Naive thymus-derived CD8-positive, alpha-beta T cell (primary cell): ENCODE results near the gene ALG12. TPM values are rescaled to one million over a fixed set of nuclear protein-coding genes. Genes with fewer than 3 reads are reported as not detected.

ENCODE experiments used
- ATAC-seq, 2 donors: fragments of 150-1000 bp; cut with Tn5 transposase in 1 of 2; sonication (Bioruptor Pico), chemical (Tn5 transposase) in 1 of 2; 1 replicate in 1 of 2; 2 replicates in 1 of 2; pipeline ENCODE4 v1.10.0; 2021; ENCODE audit warnings: mild to moderate bottlenecking in 2 of 2, moderate library complexity in 2 of 2
- POLR2A ChIA-PET: fragments of 350-600 bp; sonication (Branson Sonifier 250); formaldehyde crosslinking; loops from one replicate; lab custom pipeline; 2021; ENCODE audit warnings: antibody characterized with exemption; lab: Charles Lee
- DNase-seq, 10 donors: peaks; one replicate each; pipeline versions ENCODE4 v3.0.0 to v3.0.0-alpha.2; 2020 to 2022
- H3K27ac Mint-ChIP-seq, 10 donors: one replicate each; pipeline ENCODE4 v1.8.0; 2020 to 2022; ENCODE audit warnings: mild to moderate bottlenecking in 10 of 10, mixed read lengths in 10 of 10, moderate library complexity in 4 of 10, inconsistent platforms in 1 of 10
- H3K27me3 Mint-ChIP-seq, 5 donors: one replicate each; pipeline ENCODE4 v1.8.0; 2021 to 2022; ENCODE audit warnings: mixed read lengths in 5 of 5
- H3K36me3 Mint-ChIP-seq, 3 donors: one replicate each; pipeline ENCODE4 v1.8.0; 2020 to 2022; ENCODE audit warnings: mixed read lengths in 3 of 3, mild to moderate bottlenecking in 2 of 3, inconsistent platforms in 1 of 3
- H3K4me1 Mint-ChIP-seq, 4 donors: one replicate each; pipeline ENCODE4 v1.8.0; 2021 to 2022; ENCODE audit warnings: mixed read lengths in 4 of 4
- H3K4me3 Mint-ChIP-seq, 10 donors: one replicate each; pipeline ENCODE4 v1.8.0; 2020 to 2022; ENCODE audit warnings: mild to moderate bottlenecking in 10 of 10, mixed read lengths in 10 of 10, moderate library complexity in 6 of 10, inconsistent platforms in 1 of 10
- H3K9me3 Mint-ChIP-seq, 9 donors: one replicate each; pipeline ENCODE4 v1.8.0; 2020 to 2022; ENCODE audit warnings: mixed read lengths in 9 of 9, mild to moderate bottlenecking in 3 of 9, inconsistent platforms in 1 of 9, moderate library complexity in 1 of 9
- polyA plus RNA-seq, 3 donors: library from polyadenylated mRNA; unstranded; fragments of 300-500 nt; fragmentation: Illumina TruSeq; gene quantifications; one replicate each; pipeline ENCODE4 v1.2.3, GENCODE V29; 2021
- total RNA-seq, 8 experiments: library from RNA in 2 of 8; stranded (reverse) in 2 of 8; gene quantifications; one replicate each; pipeline ENCODE4 v1.2.3 and lab custom pipeline; 2021 to 2026

The ALG12 gene
- total and polyA plus RNA-seq, 5 experiments from 2014 or later: 10.8 to 23.6 (median 17.0) TPM

DNA sequence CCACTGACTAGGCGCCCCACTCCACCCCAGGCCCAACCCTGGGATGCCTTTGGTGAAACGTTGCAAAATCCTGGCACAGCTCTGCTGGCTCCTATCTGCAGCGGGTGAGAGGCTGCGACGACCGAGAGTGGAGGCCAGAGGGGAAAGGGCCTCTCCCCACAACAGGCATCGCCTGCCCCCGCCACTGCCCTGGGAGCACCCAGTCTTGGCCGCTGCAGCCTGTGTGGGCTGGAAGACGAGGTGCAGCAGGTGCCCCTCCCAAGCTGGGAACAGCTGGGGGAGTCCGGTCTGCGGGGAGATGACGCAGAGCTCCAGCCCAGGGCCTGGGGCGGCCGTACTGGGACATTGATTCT lies 38.2 kb upstream of the ALG12 start:
- Mint-ChIP-seq H3K36me3 (no peaks in the 10 kb centered on the region), H3K9me3 (no peaks in the 10 kb centered on the region), H3K4me1 (peaks cover 1 to 11% (median 6%) of the 10 kb centered on the region in 4 donors), H3K27ac (peak overlapping the region in 1 of 10 donors; percentile 13), H3K27me3 (no peaks in the 10 kb centered on the region), H3K4me3 (no peak overlapping the region)
- DNase-seq: peak in 1 of 10 donors; percentile 3
- no peak for ATAC-seq
- POLR2A ChIA-PET: interaction anchor here (0.5 to 2.8 kb wide), 4 partner anchors 10 to 23 kb away, joined by 3 to 15 read pairs (median 6); no protein-coding TSS in a partner anchor

DNA sequence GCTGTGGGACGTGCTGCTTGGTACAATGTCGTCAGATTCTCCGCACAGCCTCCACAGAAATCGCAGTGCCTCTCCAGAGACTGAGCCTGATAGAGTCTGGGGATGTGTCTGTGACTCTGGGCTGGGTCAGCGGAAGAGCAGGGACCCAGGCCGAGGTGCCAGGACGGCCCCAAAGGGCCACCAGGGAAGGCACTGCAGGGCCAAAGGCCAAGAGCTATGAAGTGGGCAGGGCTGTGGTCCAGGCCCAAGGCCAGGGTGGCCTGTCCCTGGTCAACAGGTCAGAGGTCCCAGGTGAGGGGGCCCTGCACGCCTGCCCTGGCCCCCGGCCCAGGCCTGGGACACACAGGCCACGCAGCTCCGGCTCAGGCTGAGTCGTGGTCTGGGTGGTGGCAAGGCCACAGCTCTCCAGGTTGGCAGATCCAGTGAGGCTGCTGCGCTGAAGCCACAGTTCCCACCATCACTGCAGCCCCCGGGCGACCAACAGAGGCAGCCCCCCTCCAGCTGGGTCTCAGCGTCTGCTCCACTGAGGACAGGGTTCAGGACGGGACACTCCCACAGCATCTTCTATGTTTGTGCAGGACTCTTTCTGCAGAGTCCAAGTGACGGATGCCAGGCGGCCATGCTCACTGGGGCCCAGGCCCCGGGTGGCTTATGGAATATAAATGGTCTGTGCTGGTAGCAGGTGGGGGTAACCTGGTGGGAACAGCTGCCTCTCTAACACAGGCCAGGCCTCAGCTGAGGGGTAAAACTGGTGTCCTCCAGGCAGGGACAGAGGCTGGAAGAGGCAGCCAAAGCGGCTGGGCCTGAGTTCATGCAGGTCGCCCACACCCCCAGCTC lies 37.6 kb upstream of the ALG12 start:
- H3K4me3 Mint-ChIP-seq: no peak overlapping the region
- no peaks in the 10 kb centered on the region for H3K36me3 Mint-ChIP-seq
- DNase-seq (peak in 1 of 10 donors; percentile 2), ATAC-seq (no peak)
- peak overlapping the region in 2 of 10 donors; percentile 13 to 43 for H3K27ac Mint-ChIP-seq
- H3K4me1 Mint-ChIP-seq: peaks cover 1 to 11% (median 6%) of the 10 kb centered on the region in 4 donors
- H3K27me3 Mint-ChIP-seq: no peaks in the 10 kb centered on the region
- POLR2A ChIA-PET: interaction anchor here (0.5 to 2.8 kb wide), 5 partner anchors 7 to 22 kb away, joined by 3 to 15 read pairs (median 6); no protein-coding TSS in a partner anchor
- H3K9me3 Mint-ChIP-seq: no peaks in the 10 kb centered on the region

DNA sequence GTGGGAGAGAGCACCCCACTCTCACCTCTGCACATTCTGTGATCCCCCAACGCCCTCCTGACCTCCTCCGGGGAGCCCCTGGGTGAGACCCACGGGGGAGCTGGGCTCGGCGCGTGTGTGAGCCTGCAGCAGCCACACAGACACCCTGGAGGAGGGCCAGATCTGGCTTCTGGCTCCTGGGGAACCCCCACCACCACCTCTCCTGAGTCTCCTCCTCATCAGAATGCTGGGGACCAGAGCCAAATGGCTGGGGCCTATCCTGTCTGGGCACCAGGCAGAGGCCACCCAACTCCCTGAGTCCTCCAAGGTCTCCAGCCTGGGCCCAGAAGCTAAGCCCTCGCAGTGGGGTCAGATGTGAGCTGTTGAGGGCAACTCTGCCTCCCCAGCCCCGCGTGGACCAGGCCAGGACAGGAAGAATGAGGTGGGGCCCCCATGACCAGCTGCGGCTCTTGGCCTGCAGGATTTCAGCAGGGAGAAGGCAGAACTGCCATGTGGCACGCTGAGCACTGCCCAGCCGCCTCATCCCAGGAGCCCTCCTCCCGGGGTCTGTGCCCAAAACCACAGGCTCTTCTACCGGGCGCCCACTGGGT lies 36.8 kb upstream of the ALG12 start:
- H3K9me3 Mint-ChIP-seq: no peaks in the 10 kb centered on the region
- H3K4me3 Mint-ChIP-seq: no peak overlapping the region
- no peak for ATAC-seq
- H3K4me1 Mint-ChIP-seq: peaks cover 1 to 11% (median 6%) of the 10 kb centered on the region in 4 donors
- DNase-seq: peak in 1 of 10 donors; percentile 4
- H3K36me3 Mint-ChIP-seq: no peaks in the 10 kb centered on the region
- no peaks in the 10 kb centered on the region for H3K27me3 Mint-ChIP-seq
- H3K27ac Mint-ChIP-seq: peak overlapping the region in 2 of 10 donors; percentile 29 to 33
- POLR2A ChIA-PET: interaction anchor here (1.3 to 2.8 kb wide), 4 partner anchors 8 to 18 kb away, joined by 3 to 15 read pairs (median 8); no protein-coding TSS in a partner anchor

DNA sequence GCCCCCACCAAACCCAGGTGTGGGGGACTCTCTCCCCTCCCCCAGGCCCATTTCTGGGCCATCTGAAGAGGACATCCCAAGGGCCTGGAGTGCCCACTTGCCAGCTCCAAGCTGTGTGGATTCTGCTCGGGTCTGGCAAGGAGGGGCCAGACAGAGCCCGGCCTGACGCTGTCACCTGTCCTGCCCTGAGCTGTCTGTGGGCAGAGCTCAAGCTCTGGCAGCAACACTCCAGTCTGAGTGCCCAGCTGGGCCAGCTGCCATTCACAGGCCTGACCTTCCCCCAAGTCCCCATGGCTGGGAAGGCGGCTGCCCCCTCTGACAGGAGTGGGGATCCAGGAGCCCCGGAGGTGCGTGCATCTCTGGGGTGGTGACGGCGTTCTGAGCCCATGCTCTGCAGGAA lies 36.1 kb upstream of the ALG12 start:
- no peak overlapping the region for H3K27ac Mint-ChIP-seq
- DNase-seq: no peak
- no peaks in the 10 kb centered on the region for H3K9me3 Mint-ChIP-seq
- ATAC-seq: no peak
- POLR2A ChIA-PET: interaction anchor here (0.6 to 2.8 kb wide), 4 partner anchors 8 to 18 kb away, joined by 3 to 15 read pairs (median 4); no protein-coding TSS in a partner anchor
- H3K4me1 Mint-ChIP-seq: peaks cover 0 to 6% (median 2%) of the 10 kb centered on the region in 4 donors
- H3K27me3 Mint-ChIP-seq: no peaks in the 10 kb centered on the region
- H3K4me3 Mint-ChIP-seq: no peak overlapping the region
- no peaks in the 10 kb centered on the region for H3K36me3 Mint-ChIP-seq

DNA sequence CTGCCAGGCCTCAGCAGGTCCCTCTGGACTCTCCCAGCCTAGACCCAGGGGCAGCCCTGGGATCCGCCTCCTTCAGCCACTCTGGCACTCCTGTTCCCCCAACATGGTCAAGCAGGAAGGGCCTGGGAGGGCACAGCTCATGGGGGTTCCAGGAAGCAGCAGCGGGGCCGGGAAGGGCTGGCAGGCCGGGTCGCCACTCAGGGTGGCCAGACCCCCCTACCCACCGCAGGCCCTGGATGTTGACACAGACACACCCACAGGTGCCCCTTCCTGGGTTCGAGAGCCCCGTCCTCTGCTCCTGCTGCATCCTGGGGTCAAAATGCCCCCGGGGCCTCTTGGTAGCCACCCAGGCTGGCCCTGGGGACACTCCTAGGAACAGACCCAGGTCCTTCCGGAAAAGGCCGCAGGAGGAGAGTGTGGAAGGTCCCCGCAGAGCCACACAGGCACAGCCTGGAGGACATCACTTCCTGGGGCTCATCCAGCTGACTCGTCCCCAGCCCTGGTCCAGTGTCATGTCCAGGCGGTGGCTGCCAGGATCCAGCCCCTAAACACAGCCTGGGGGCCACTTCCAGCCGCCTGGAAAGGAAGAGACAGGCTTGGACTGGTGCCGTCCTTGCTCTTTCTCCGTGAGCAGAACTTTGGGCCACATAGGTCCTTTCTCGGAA lies 35.6 kb upstream of the ALG12 start:
- Mint-ChIP-seq H3K4me3 (no peak overlapping the region), H3K4me1 (peaks cover 0 to 3% (median under 1%) of the 10 kb centered on the region in 4 donors), H3K36me3 (no peaks in the 10 kb centered on the region), H3K27me3 (no peaks in the 10 kb centered on the region), H3K9me3 (no peaks in the 10 kb centered on the region), H3K27ac (no peak overlapping the region)
- no peak for ATAC-seq
- POLR2A ChIA-PET: interaction anchor here (0.6 to 2.2 kb wide), 3 partner anchors 9 to 18 kb away, joined by 3 to 6 read pairs (median 3); no protein-coding TSS in a partner anchor
- DNase-seq: no peak

DNA sequence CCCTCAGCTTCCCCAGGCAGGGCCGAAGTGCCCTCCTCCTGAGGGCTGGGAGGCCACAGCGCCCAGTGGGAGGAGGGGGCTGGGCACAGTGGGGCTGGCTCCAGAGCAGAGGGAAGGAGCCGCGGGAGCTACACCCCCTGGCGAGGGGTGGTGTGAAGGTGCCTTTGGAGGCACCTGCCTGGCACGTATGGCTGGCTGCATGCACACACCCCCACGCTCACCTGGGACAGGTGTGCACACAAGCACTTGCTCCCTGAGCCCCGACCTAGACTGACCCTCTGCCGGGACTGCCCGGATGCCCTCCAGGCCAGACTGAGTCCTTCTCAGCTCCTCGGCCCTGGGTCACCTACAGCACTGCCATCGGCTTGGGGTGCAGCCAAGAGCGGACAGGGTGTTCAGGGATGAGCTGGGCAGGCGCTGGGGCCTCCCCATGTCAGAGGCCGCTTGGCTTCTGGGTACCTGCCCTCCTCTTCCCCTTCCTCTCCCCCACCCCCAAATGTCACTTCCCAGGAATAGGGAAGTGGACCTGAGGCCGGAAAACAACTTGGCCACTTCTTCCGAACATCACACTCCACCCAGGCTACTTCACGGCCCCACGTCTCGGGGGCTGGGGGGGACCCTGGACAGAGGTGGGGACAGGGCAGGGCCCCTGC lies 34.9 kb upstream of the ALG12 start:
- H3K4me1 Mint-ChIP-seq: peaks cover 0 to 2% (median 0%) of the 10 kb centered on the region in 4 donors
- ATAC-seq (no peak), DNase-seq (no peak)

DNA sequence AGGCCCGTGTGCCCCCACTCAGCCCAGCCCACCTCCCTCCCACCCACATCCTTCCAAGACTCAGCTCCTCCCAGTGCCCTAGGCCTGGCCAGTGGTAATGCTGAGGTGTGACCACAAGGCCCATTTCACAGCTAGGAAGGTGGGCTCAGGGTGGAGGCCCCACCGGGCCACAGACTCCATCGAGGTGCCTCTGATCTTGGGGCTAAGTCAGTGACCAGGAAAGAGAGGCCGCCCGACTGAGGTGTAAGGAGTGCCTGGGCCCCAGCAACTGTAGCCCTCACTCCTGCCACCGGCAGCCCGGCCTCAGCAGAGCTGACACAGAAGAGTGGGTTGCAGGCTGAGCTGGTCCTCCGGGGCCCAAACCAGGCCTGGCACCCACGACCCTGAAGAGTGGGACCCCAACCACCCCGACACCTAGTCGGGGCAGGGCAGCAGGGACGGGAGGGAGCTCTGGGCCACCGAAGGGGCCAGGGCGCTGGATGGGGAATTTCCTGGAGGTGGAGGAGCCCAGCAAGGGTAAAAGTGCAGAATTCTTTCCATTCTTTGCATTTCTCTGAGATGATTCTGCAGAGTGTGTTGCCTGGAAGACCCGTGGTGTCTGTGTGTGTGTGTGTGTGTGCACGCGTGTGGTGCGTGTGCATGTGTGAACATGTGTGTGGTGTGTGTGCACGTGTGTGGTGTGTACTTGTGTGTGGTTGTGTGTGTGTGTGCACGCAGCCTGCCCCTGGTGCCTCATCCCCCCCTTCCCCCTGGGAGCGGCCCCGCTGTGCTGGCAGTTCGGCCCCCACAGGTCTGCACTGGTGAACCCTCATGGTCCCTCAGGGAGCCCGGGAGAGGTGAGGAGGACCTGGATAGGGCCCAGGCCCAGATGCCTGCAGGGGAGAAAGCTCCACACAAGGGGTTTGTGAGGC lies 34.0 kb upstream of the ALG12 start:
- H3K4me3 Mint-ChIP-seq: no peak overlapping the region
- no peak for DNase-seq
- no peaks in the 10 kb centered on the region for H3K4me1 Mint-ChIP-seq
- POLR2A ChIA-PET: interaction anchor here (0.8 to 0.9 kb wide), 3 partner anchors 9 to 16 kb away, joined by 3 to 5 read pairs (median 4); partner anchors contain the start of gene PIM3
- H3K36me3 Mint-ChIP-seq: no peaks in the 10 kb centered on the region
- ATAC-seq: no peak
- no peak overlapping the region for H3K27ac Mint-ChIP-seq
- no peaks in the 10 kb centered on the region for H3K27me3 Mint-ChIP-seq
- H3K9me3 Mint-ChIP-seq: no peaks in the 10 kb centered on the region

More for the DNA sequence above, 34.9 kb upstream of the ALG12 start:
- no peaks in the 10 kb centered on the region for H3K36me3 Mint-ChIP-seq
- no peak overlapping the region for H3K27ac Mint-ChIP-seq
- no peaks in the 10 kb centered on the region for H3K9me3 Mint-ChIP-seq
- POLR2A ChIA-PET: interaction anchor here (0.8 to 2.2 kb wide), 2 partner anchors 8 to 10 kb away, joined by 5 to 6 read pairs; partner anchors contain the start of gene PIM3
- no peaks in the 10 kb centered on the region for H3K27me3 Mint-ChIP-seq
- H3K4me3 Mint-ChIP-seq: no peak overlapping the region

DNA sequence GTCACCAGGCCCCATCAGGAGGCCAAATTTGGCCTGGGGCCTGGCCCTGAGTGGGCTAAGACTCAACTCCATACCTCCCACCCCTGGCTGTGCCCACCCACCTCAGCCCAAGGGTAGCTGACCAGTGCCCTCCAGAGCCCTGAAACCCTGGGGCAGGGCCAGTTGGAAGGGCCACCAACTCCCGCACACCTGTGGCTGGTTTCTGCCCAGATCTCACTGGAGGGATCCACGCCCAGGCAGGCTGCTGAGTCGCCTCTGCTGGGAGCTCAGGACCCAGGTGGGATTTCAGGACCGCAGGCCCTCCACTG lies 33.4 kb upstream of the ALG12 start:
- no peak overlapping the region for H3K27ac Mint-ChIP-seq
- H3K4me3 Mint-ChIP-seq: no peak overlapping the region
- ATAC-seq: no peak
- DNase-seq: no peak
- no peaks in the 10 kb centered on the region for H3K36me3 Mint-ChIP-seq
- H3K9me3 Mint-ChIP-seq: no peaks in the 10 kb centered on the region
- H3K27me3 Mint-ChIP-seq: no peaks in the 10 kb centered on the region
- POLR2A ChIA-PET: interaction anchor here (0.9 kb wide), 1 partner anchor 15 kb away, joined by 3 read pairs; no protein-coding TSS in a partner anchor
- peaks cover 0 to 3% (median 1%) of the 10 kb centered on the region in 4 donors for H3K4me1 Mint-ChIP-seq

DNA sequence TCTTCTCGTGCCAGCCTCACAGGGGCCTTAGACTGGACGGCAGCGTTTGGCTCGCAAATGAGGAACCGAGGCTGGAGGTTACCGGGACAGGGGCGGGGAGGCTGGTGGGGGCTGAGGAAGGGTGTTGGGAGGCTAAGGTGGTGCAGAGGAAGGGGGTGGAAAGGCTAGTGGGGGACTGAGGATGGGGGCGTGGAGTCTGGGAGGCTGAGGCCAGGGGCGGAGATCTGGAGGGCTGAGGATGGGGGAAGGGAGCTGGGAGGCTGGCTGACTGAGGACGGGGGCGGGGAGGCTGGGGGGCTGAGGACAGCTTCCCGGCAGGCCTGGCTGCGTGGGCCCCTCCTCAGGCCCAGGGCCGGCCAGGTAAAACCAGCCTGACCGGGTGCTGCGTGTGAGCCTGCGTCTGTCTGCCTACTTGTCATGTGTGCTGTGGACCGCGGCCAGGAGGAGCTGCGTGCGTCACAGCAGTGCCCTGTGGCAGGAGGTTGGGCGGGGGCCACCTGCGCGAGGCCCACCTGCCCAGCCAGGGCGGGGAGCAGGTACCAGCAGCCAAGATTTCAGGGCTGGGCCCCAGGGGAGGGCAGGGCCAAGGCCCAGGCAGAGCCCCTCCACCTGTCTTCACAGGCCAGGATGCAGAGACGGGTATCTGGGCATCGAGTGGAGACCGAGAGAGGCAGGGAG lies 32.9 kb upstream of the ALG12 start:
- H3K9me3 Mint-ChIP-seq: no peaks in the 10 kb centered on the region
- no peak for ATAC-seq
- POLR2A ChIA-PET: interaction anchor here (3.7 kb wide), 1 partner anchor 10 kb away, joined by 26 read pairs; the partner anchor contains the start of gene PIM3
- no peak overlapping the region for H3K4me3 Mint-ChIP-seq
- no peaks in the 10 kb centered on the region for H3K36me3 Mint-ChIP-seq
- no peak overlapping the region for H3K27ac Mint-ChIP-seq
- DNase-seq: no peak
- H3K27me3 Mint-ChIP-seq: no peaks in the 10 kb centered on the region
- H3K4me1 Mint-ChIP-seq: peaks cover 0 to 8% (median 6%) of the 10 kb centered on the region in 4 donors

DNA sequence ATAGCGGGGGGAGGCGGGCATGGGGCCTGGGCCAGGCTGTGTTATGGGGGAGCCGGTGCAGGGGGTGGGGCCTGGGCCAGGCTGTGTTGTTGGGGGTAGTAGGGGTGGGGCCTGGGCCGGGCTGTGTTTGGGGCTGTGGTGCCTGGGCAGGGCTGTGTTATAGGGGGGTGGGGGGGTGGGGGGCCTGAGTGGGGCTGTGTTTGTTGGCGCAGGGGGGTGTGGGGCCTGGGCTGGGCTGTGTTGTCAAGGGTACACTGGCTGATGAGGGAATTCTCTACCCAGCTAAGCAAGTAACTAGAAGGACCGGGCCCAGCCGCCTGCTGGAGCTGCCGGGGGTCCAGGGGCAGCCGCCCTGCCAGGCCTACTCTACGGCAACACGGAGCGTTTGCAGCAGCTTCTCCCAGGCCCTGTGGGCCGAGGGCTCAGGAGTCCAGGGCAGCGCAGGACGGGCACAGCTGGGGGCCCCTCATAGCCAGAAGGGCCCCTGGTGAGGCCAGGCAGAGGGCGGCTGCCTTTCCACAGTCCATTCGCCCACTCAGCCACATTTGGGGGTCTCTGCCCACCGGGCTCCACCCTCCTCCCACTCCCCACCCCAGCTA lies 32.3 kb upstream of the ALG12 start:
- H3K36me3 Mint-ChIP-seq: no peaks in the 10 kb centered on the region
- POLR2A ChIA-PET: interaction anchor here (1.5 to 3.7 kb wide), 2 partner anchors 11 to 13 kb away, joined by 4 to 26 read pairs; partner anchors contain the start of gene PIM3
- ATAC-seq (no peak), DNase-seq (no peak)
- H3K27me3 Mint-ChIP-seq: no peaks in the 10 kb centered on the region
- H3K4me1 Mint-ChIP-seq: peaks cover 0 to 14% (median 13%) of the 10 kb centered on the region in 4 donors
- H3K9me3 Mint-ChIP-seq: peaks cover 0 to under 1% (median 0%) of the 10 kb centered on the region in 9 donors
- H3K27ac Mint-ChIP-seq: no peak overlapping the region
- no peak overlapping the region for H3K4me3 Mint-ChIP-seq
